Measurements from ENCODE around the gene IYD.

DNA sequence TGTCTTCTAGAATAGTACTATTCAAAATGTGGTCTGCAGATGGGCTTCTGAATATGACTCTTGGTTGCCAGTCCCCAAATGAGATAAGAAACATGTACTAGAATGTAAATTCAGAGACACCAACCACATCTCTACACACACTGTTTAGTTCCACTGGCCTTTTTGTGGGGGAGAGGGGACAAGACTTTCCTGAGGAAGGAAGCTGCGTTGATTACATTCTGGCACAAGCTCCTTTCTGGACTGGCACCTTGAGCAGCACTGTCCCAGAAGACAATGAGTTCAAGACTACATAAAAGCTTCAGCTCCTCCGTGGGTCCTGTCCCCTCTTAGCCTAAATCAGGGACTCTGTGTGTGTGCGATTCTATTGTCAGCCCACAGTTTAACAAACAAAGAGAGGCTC lies 6.9 kb upstream of the IYD start:
- TF ChIP-seq POLR2A (IDR thresholded peaks at IDR 0.05) = no peak
- TF ChIP-seq, protein P1, sequence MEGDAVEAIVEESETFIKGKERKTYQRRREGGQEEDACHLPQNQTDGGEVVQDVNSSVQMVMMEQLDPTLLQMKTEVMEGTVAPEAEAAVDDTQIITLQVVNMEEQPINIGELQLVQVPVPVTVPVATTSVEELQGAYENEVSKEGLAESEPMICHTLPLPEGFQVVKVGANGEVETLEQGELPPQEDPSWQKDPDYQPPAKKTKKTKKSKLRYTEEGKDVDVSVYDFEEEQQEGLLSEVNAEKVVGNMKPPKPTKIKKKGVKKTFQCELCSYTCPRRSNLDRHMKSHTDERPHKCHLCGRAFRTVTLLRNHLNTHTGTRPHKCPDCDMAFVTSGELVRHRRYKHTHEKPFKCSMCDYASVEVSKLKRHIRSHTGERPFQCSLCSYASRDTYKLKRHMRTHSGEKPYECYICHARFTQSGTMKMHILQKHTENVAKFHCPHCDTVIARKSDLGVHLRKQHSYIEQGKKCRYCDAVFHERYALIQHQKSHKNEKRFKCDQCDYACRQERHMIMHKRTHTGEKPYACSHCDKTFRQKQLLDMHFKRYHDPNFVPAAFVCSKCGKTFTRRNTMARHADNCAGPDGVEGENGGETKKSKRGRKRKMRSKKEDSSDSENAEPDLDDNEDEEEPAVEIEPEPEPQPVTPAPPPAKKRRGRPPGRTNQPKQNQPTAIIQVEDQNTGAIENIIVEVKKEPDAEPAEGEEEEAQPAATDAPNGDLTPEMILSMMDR (IDR thresholded peaks at IDR 0.05) = no peak
